KBM-7 (cell line): ENCODE data around the gene MYH2.
"Not testable (repeated sequence)": the region's sequence is repeated elsewhere in the genome, so short reads cannot be mapped to it uniquely, and the experiment has no call there.

Experiments
- DNase-seq: peaks from one replicate; pipeline ENCODE4 v3.0.0-alpha.2; 2015
- in situ Hi-C: fragments of 300-500 bp; cut with MboI; formaldehyde crosslinking; loops from 2 replicates; pipeline ENCODE4 v1.14.3; 2020; ENCODE audit warnings: low sequenced_read_pairs, low pct_unique_long_range_greater_than_20kb, mixed read lengths

Gene MYH2

GRCh38 chr17:10549096-10549842 lies at the start of gene MYH2:
Gene MYH2 (minus strand): TSS chr17:10549658. CDS start chr17:10547920, 1,738 bp downstream.
- in situ Hi-C loops: no loop called here
- DNase-seq: no peak

GRCh38 chr17:10598621-10599020 lies 49.2 kb upstream of the MYH2 start:
- in situ Hi-C loops: no loop called here
- no peak for DNase-seq

GRCh38 chr17:10589553-10590145 lies 40.2 kb upstream of the MYH2 start:
- in situ Hi-C loops: no loop called here

GRCh38 chr17:10585529-10585928 lies 36.1 kb upstream of the MYH2 start:
- in situ Hi-C loops: no loop called here
- DNase-seq: no peak

More at GRCh38 chr17:10589553-10590145, 40.2 kb upstream of the MYH2 start:
- DNase-seq: no peak

GRCh38 chr17:10583834-10584233 lies 34.4 kb upstream of the MYH2 start:
- no peak for DNase-seq
- in situ Hi-C loops: no loop called here

- no peak for DNase-seq
- in situ Hi-C loops: no loop called here
These were observed 29.8 kb upstream of the MYH2 start for GRCh38 chr17:10579270-10579669.

GRCh38 chr17:10574324-10574723 lies 24.9 kb upstream of the MYH2 start:
- in situ Hi-C loops: no loop called here
- DNase-seq: no peak

- in situ Hi-C loops: no loop called here
- no peak for DNase-seq
These were observed 14.7 kb upstream of the MYH2 start for GRCh38 chr17:10563991-10564660.

GRCh38 chr17:10558049-10558448 lies 8.6 kb upstream of the MYH2 start:
- in situ Hi-C loops: no loop called here
- no peak for DNase-seq

GRCh38 chr17:10557422-10557821 lies 8.0 kb upstream of the MYH2 start:
- in situ Hi-C loops: no loop called here
- DNase-seq: no peak

- in situ Hi-C loops: no loop called here
- DNase-seq: no peak
These were observed 7.0 kb upstream of the MYH2 start for GRCh38 chr17:10556301-10557005.

GRCh38 chr17:10550014-10550413 lies 556 bp upstream of the MYH2 start:
- in situ Hi-C loops: no loop called here
- DNase-seq: no peak

GRCh38 chr17:10547351-10547750 lies 2.1 kb downstream of the MYH2 start:
- in situ Hi-C loops: no loop called here
- no peak for DNase-seq

GRCh38 chr17:10543486-10543885 lies 6.0 kb downstream of the MYH2 start:
- in situ Hi-C loops, DNase-seq: not testable (repeated sequence)

GRCh38 chr17:10541179-10541578 lies 8.3 kb downstream of the MYH2 start:
- peak; percentile 1 for DNase-seq
- in situ Hi-C loops: not testable (repeated sequence)

GRCh38 chr17:10532026-10532425 lies 17.4 kb downstream of the MYH2 start:
- DNase-seq: no peak
- in situ Hi-C loops: no loop called here

GRCh38 chr17:10527419-10527818 lies 22.0 kb downstream of the MYH2 start:
- in situ Hi-C loops: no loop called here
- DNase-seq: no peak

- in situ Hi-C loops: no loop called here
- no peak for DNase-seq
These were observed 22.9 kb downstream of the MYH2 start for GRCh38 chr17:10526517-10526916.

- in situ Hi-C loops: no loop called here
- DNase-seq: no peak
These were observed 26.4 kb downstream of the MYH2 start for GRCh38 chr17:10523064-10523463.

GRCh38 chr17:10521949-10522348 lies 27.5 kb downstream of the MYH2 start:
- in situ Hi-C loops: no loop called here

More at GRCh38 chr17:10521949-10522348, 27.5 kb downstream of the MYH2 start:
- no peak for DNase-seq
